Measurements from ENCODE around the gene CAMK2D.

- no peak for TF ChIP-seq CTCF (conservative IDR thresholded peaks at IDR 0.05; ENCODE audit: low read depth in 2 of 2)
- no peak for TF ChIP-seq POLR2AphosphoS5 (IDR thresholded peaks at IDR 0.05; ENCODE audit: low read depth)
- no peak for TF ChIP-seq EZH2 (IDR thresholded peaks at IDR 0.05; ENCODE audit: low read depth, unreplicated experiment)
- TF ChIP-seq REST (IDR thresholded peaks at IDR 0.05; ENCODE audit: unreplicated experiment): no peak
- TF ChIP-seq EZH2phosphoT487 (IDR thresholded peaks at IDR 0.05; ENCODE audit: unreplicated experiment): no peak
- no peak for TF ChIP-seq STAT1 (IDR thresholded peaks at IDR 0.05; ENCODE audit: unreplicated experiment)
- TF ChIP-seq CREB1 (CRISPR knock-in tag; IDR thresholded peaks at IDR 0.05; ENCODE audit: low read depth): no peak
- TF ChIP-seq ETS1 (IDR thresholded peaks at IDR 0.05): no peak
These were observed 352.4 kb downstream of the CAMK2D start for GRCh38 chr4:113409181-113409580.
